SK-N-SH treated with all-trans-retinoic acid at 6 μM for 48 hours (cell line): ENCODE results near the gene FARP1.
A peak's percentile ranks its signal among the peaks of the same experiment; 100 is the strongest.

Source experiments
- ATAC-seq: fragments of 200-7000 bp; cut with Tn5 transposase; 3 replicates; pipeline ENCODE4 v1.9.1; 2020; ENCODE audit warnings: mild to moderate bottlenecking, moderate library complexity
- BACH2 ChIP-seq: fragments of 250-450 bp; sonication (Bioruptor Pico); IDR thresholded peaks from 2 replicates; pipeline ENCODE4 v1.9.0; 2021; ENCODE audit warnings: mild to moderate bottlenecking, borderline replicate concordance
- CREB5 ChIP-seq: fragments of 250-450 bp; sonication (Bioruptor Pico); IDR thresholded peaks from 2 replicates; pipeline ENCODE4 v1.5.1; 2020; ENCODE audit warnings: low read depth, mild to moderate bottlenecking, moderate library complexity
- CSDC2 ChIP-seq: fragments of 250-450 bp; sonication (Bioruptor Pico); IDR thresholded peaks from 2 replicates; pipeline ENCODE4 v1.5.0; 2020; ENCODE audit warnings: mild to moderate bottlenecking, moderate library complexity
- CSRNP3 ChIP-seq: fragments of 250-450 bp; sonication (Bioruptor Pico); IDR thresholded peaks from 2 replicates; pipeline ENCODE4 v1.5.1; 2021; ENCODE audit warnings: mild to moderate bottlenecking, moderate library complexity
- ESRRG ChIP-seq: fragments of 250-450 bp; sonication (Bioruptor Pico); IDR thresholded peaks from 2 replicates; pipeline ENCODE4 v1.6.1; 2021; ENCODE audit warnings: mild to moderate bottlenecking
- GLIS3 ChIP-seq: fragments of 250-450 bp; sonication (Bioruptor Pico); IDR thresholded peaks from 2 replicates; pipeline ENCODE4 v1.5.0; 2020; ENCODE audit warnings: mild to moderate bottlenecking, moderate library complexity
- ISL1 ChIP-seq: fragments of 250-450 bp; sonication (Bioruptor Pico); IDR thresholded peaks from 2 replicates; pipeline ENCODE4 v2.1.2; 2022; ENCODE audit warnings: mild to moderate bottlenecking, moderate library complexity
- OSR1 ChIP-seq: fragments of 250-450 bp; sonication (Bioruptor Pico); IDR thresholded peaks from 2 replicates; pipeline ENCODE4 v1.8.0; 2022; ENCODE audit warnings: moderate library complexity, mild to moderate bottlenecking, inconsistent platforms
- POU6F1 ChIP-seq: fragments of 250-450 bp; sonication (Bioruptor Pico); IDR thresholded peaks from 2 replicates; pipeline ENCODE4 v1.8.0; 2021; ENCODE audit warnings: low read depth, mild to moderate bottlenecking, moderate library complexity, borderline replicate concordance
- PPARA ChIP-seq: fragments of 250-450 bp; sonication (Bioruptor Pico); IDR thresholded peaks from 2 replicates; pipeline ENCODE4 v1.5.0; 2020; ENCODE audit warnings: mild to moderate bottlenecking, borderline replicate concordance
- RARB ChIP-seq: fragments of 250-450 bp; sonication (Bioruptor Pico); IDR thresholded peaks from 2 replicates; pipeline ENCODE4 v1.8.0; 2021; ENCODE audit warnings: mild to moderate bottlenecking, moderate library complexity
- SNAI2 ChIP-seq: fragments of 250-450 bp; sonication (Bioruptor Pico); IDR thresholded peaks from 2 replicates; pipeline ENCODE4 v1.5.0; 2020; ENCODE audit warnings: mild to moderate bottlenecking, moderate library complexity
- TCF4 ChIP-seq: fragments of 250-450 bp; sonication (Bioruptor Pico); IDR thresholded peaks from 2 replicates; pipeline ENCODE4 v1.8.0; 2021; ENCODE audit warnings: mild to moderate bottlenecking, moderate library complexity, borderline replicate concordance
- TOX ChIP-seq: fragments of 250-450 bp; sonication (Bioruptor Pico); IDR thresholded peaks from 2 replicates; pipeline ENCODE4 v1.8.0; 2021; ENCODE audit warnings: mild to moderate bottlenecking, moderate library complexity, borderline replicate concordance
- TSHZ2 ChIP-seq: fragments of 250-450 bp; sonication (Bioruptor Pico); IDR thresholded peaks from 2 replicates; pipeline ENCODE4 v1.5.0; 2020; ENCODE audit warnings: mild to moderate bottlenecking, moderate library complexity
- ZC3H10 ChIP-seq: fragments of 250-450 bp; sonication (Bioruptor Pico); IDR thresholded peaks from 2 replicates; pipeline ENCODE4 v1.5.1; 2021; ENCODE audit warnings: mild to moderate bottlenecking, moderate library complexity
- ZFP3 ChIP-seq: fragments of 250-450 bp; sonication (Bioruptor Pico); IDR thresholded peaks from 2 replicates; pipeline ENCODE4 v1.5.0; 2020; ENCODE audit warnings: mild to moderate bottlenecking, moderate library complexity
- ZFP30 ChIP-seq: fragments of 450-650 bp; formaldehyde crosslinking; IDR thresholded peaks from 2 replicates; pipeline ENCODE4 v1.5.0; 2022; ENCODE audit warnings: mild to moderate bottlenecking, moderate library complexity
- ZNF565 ChIP-seq: fragments of 450-650 bp; formaldehyde crosslinking; conservative IDR thresholded peaks from 2 replicates; pipeline ENCODE4 v1.5.0; 2020; ENCODE audit warnings: low read depth, mild to moderate bottlenecking, moderate library complexity
- ZNF70 ChIP-seq: fragments of 450-650 bp; formaldehyde crosslinking; IDR thresholded peaks from 2 replicates; pipeline ENCODE4 v1.5.0; 2020; ENCODE audit warnings: mild to moderate bottlenecking, moderate library complexity

The FARP1 gene

GRCh38 chr13:98385606-98386005, 242.7 kb downstream of the FARP1 start:
- TF ChIP-seq BACH2 (no peak), ZNF565 (CRISPR knock-in tag) (no peak), ZNF70 (CRISPR knock-in tag) (no peak), CSRNP3 (CRISPR knock-in tag) (no peak), ESRRG (CRISPR knock-in tag) (no peak), OSR1 (CRISPR knock-in tag) (no peak), RARB (no peak)
- no peak for ATAC-seq

GRCh38 chr13:98386637-98387036, 243.7 kb downstream of the FARP1 start:
- no peak for ATAC-seq
- no peak for TF ChIP-seq ZFP30
- 0 out of 2 replicates have a peak, but pooled peaks have one; percentile 16 for TF ChIP-seq TCF4 (CRISPR knock-in tag)
- 0 out of 2 replicates have a peak, but pooled peaks have one; percentile 45 for TF ChIP-seq SNAI2 (CRISPR knock-in tag)
- TF ChIP-seq ZNF565 (CRISPR knock-in tag): no peak
- peak; percentile 89 for TF ChIP-seq ISL1 (CRISPR knock-in tag)
- TF ChIP-seq, all 23 proteins: peak for 3

GRCh38 chr13:98389319-98389718, 246.4 kb downstream of the FARP1 start:
- no peak for TF ChIP-seq TOX
- TF ChIP-seq ISL1 (CRISPR knock-in tag): no peak
- no peak for TF ChIP-seq BACH2
- no peak for TF ChIP-seq CSDC2 (CRISPR knock-in tag)
- TF ChIP-seq SNAI2 (CRISPR knock-in tag): no peak
- no peak for TF ChIP-seq ZFP30
- no peak for TF ChIP-seq POU6F1
- TF ChIP-seq CREB5 (CRISPR knock-in tag): no peak
- TF ChIP-seq GLIS3 (CRISPR knock-in tag): no peak
- no peak for TF ChIP-seq PPARA (CRISPR knock-in tag)
- no peak for ATAC-seq

- peak; percentile 30; the same call in 2 of the 3 replicates for ATAC-seq
- TF ChIP-seq POU6F1 (no peak), ZC3H10 (no peak), ZNF565 (CRISPR knock-in tag) (no peak), BACH2 (no peak), ISL1 (CRISPR knock-in tag) (no peak), TSHZ2 (no peak), ZFP3 (CRISPR knock-in tag) (no peak), CREB5 (CRISPR knock-in tag) (no peak)
Measured at GRCh38 chr13:98390086-98390715, 247.3 kb downstream of the FARP1 start.
